Tibial nerve (tissue), 3 donors: Measurements from ENCODE around the gene SEC23B.

Experiments
- CTCF ChIP-seq, 5 experiments: fragments of 200-600 bp in 3 of 5; fragments of 450-650 bp in 2 of 5; sonication (generic) in 3 of 5; IDR thresholded peaks; one replicate each; pipeline ENCODE4 v1.5.1; 2016 to 2019; ENCODE audit warnings: antibody characterized with exemption in 5 of 5, mild to moderate bottlenecking in 3 of 5, moderate library complexity in 2 of 5
- POLR2A ChIP-seq, 2 donors: fragments of 450-650 bp; IDR thresholded peaks; one replicate each; pipeline ENCODE4 v1.6.1; 2017; ENCODE audit warnings: antibody characterized with exemption in 2 of 2, mild to moderate bottlenecking in 2 of 2, moderate library complexity in 2 of 2

- TF ChIP-seq CTCF (IDR thresholded peaks at IDR 0.05) (no peak), POLR2A (IDR thresholded peaks at IDR 0.05) (no peak)
These were observed 996 bp upstream of the SEC23B start for GRCh38 chr20:18506744-18507143.
